Gastrocnemius medialis (tissue), 4 donors: ENCODE data around the gene EID2B.
A peak's percentile ranks its signal among the peaks of the same experiment; 100 is the strongest.

Source experiments
- CTCF ChIP-seq, 5 experiments: fragments of 450-650 bp in 3 of 5; fragments of 200-600 bp in 2 of 5; sonication (generic) in 2 of 5; IDR thresholded peaks in 4 of 5; conservative IDR thresholded peaks in 1 of 5; 1 replicate in 4 of 5; 2 replicates in 1 of 5; pipeline ENCODE4 v1.5.1; 2016 to 2019; ENCODE audit warnings: antibody characterized with exemption in 5 of 5, mild to moderate bottlenecking in 3 of 5, moderate library complexity in 3 of 5
- POLR2A ChIP-seq, 2 donors: fragments of 450-650 bp; IDR thresholded peaks; one replicate each; pipeline ENCODE4 v1.6.1; 2017; ENCODE audit warnings: antibody characterized with exemption in 2 of 2, mild to moderate bottlenecking in 2 of 2, moderate library complexity in 2 of 2

GRCh38 chr19:39533003-39533512 is 406 bp upstream of the EID2B start:
- TF ChIP-seq CTCF (IDR thresholded peaks at IDR 0.05 in 4 of 5, conservative IDR thresholded peaks at IDR 0.05 in 1 of 5) (peak in 1 of 5 experiments; percentile 5), POLR2A (IDR thresholded peaks at IDR 0.05) (no peak)
